HG03378 (cell line): ENCODE data around the gene MGAT1.
"Not testable (repeated sequence)": the region's sequence is repeated elsewhere in the genome, so short reads cannot be mapped to it uniquely, and the experiment has no call there.

Experiments used
- ATAC-seq: cut with Tn5 transposase; IDR thresholded peaks from one replicate; pipeline ENCODE4 v1.9.1; 2021; ENCODE audit warnings: mild to moderate bottlenecking, moderate library complexity; ENCODE audit not compliant: unreplicated experiment

The MGAT1 gene

GRCh38 chr5:180807046-180807445, 4.4 kb upstream of the MGAT1 start:
- ATAC-seq, result no peak

- ATAC-seq, result no peak
Observed at GRCh38 chr5:180806351-180807011, 3.9 kb upstream of the MGAT1 start.

- no peak for ATAC-seq
Observed at GRCh38 chr5:180804129-180804618, 1.6 kb upstream of the MGAT1 start.

GRCh38 chr5:180803181-180804128, 849 bp upstream of the MGAT1 start:
- peak; percentile 52 for ATAC-seq

- no peak for ATAC-seq
Observed at GRCh38 chr5:180801596-180802324, 846 bp downstream of the MGAT1 start.

- ATAC-seq, result no peak
Observed at GRCh38 chr5:180799902-180800801, 2.5 kb downstream of the MGAT1 start.

- no peak for ATAC-seq
Observed at GRCh38 chr5:180799194-180799593, 3.4 kb downstream of the MGAT1 start.

GRCh38 chr5:180798193-180798592, 4.4 kb downstream of the MGAT1 start:
- ATAC-seq, result no peak

GRCh38 chr5:180797256-180798192, 5.1 kb downstream of the MGAT1 start:
- no peak for ATAC-seq

- ATAC-seq, result no peak
Observed at GRCh38 chr5:180795771-180796313, 6.8 kb downstream of the MGAT1 start.

GRCh38 chr5:180792965-180793287, 9.7 kb downstream of the MGAT1 start:
- no peak for ATAC-seq

- no peak for ATAC-seq
Observed at GRCh38 chr5:180792287-180792964, 10.2 kb downstream of the MGAT1 start.

- ATAC-seq, result no peak
Observed at GRCh38 chr5:180791611-180792213, 10.9 kb downstream of the MGAT1 start.

- ATAC-seq, result no peak
Observed at GRCh38 chr5:180790524-180790923, 12.1 kb downstream of the MGAT1 start.

GRCh38 chr5:180790020-180790419, 12.6 kb downstream of the MGAT1 start:
- no peak for ATAC-seq

GRCh38 chr5:180788651-180789410, 13.8 kb downstream of the MGAT1 start:
- not testable (repeated sequence) for ATAC-seq

GRCh38 chr5:180787711-180788431, 14.7 kb downstream of the MGAT1 start:
- ATAC-seq, result no peak
